SIG-M5 (cell line): ENCODE results near the gene RBP5.

Experiments used
- DNase-seq: peaks from one replicate; lab custom pipeline; 2025; lab: John Stamatoyannopoulos, UW

RBP5 gene

GRCh38 chr12:7145671-7146070 is 17.0 kb upstream of the RBP5 start:
- DNase-seq = no peak

DNA sequence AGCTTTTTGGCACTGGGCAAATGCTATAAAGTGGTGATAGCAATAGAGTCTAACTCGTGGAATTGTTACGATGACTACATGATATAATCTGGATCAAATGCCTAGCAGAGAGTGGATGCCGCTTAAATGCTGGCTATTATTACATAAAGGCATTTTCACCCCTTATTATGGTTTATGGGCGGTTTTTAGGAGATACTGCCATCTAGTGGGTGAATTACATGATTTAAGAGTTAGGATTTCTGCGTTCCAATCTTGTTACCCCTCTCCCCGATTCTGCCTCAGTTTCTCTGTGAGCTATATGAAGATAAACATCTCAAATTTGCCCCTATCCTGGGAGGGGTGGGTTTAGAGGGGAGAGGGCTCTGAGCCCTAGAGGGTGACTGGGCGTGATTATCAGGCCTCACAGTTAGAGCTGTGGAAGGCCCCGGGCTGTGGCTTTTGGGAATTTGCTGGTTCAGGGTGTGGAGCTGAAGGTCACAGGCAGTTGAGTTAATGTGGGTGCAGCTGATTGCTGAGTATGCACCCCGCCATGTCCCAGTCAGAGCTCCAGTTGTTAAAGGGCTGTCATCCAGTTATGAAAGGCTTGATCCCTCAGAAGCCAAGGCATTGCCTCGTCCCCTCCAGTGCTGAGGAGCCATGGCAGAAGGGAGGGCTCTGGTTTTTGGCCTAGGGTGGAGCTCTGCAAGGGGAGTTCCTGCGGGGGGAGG is 15.9 kb upstream of the RBP5 start:
- no peak for DNase-seq

- DNase-seq = no peak
Measured at GRCh38 chr12:7143564-7143963, 14.9 kb upstream of the RBP5 start.

DNA sequence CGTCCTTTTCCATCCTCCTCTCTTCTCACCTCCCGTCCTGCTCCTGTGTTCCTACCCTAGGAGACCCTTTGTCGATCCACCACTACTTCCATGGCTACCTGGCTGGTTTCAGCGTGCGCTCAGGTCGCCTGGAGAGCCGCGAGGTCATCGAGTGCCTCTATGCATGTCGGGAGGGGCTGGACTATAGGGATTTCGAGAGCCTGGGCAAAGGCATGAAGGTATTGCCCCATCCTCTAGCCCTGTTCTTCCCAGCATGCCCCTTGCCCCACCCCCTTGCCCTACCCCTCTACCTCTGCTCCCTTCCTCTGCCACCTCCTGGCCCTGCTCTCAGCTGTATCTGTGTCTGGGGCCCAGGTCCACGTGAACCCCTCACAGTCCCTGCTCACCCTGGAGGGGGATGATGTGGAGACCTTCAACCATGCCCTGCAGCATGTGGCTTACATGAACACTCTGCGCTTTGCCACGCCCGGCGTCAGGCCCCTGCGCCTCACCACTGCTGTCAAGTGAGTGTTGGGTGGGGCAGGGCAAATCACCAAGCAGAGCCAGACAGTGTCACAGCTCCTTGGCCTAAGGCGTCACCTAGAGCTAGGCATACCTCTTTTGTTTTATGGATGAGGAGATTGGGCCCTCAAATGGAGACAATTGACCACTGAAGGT is 14.2 kb upstream of the RBP5 start:
- no peak for DNase-seq

GRCh38 chr12:7142056-7142644 is 13.5 kb upstream of the RBP5 start:
- DNase-seq = no peak

- DNase-seq = no peak
Measured at GRCh38 chr12:7141351-7142005, 12.8 kb upstream of the RBP5 start.

DNA sequence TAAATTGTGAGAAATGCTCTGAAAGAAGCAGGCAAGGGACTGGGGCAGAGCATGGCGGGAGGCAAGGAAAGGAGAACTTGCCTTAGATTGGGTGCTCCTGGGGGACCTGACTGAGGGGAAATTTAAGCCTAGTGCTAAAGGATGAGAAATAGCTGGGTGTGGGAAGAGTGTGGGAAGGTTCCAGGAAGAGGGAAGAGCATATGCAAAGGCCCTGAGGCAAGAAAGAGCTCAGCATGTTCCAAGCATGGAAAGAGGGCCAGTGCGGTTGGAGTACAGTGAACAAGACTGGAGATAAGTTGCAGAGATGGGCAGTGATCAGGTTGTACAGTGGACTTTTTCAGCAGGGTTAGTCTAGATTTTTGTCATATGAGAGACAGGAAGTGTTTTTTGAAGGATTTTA is 10.5 kb upstream of the RBP5 start:
- no peak for DNase-seq

DNA sequence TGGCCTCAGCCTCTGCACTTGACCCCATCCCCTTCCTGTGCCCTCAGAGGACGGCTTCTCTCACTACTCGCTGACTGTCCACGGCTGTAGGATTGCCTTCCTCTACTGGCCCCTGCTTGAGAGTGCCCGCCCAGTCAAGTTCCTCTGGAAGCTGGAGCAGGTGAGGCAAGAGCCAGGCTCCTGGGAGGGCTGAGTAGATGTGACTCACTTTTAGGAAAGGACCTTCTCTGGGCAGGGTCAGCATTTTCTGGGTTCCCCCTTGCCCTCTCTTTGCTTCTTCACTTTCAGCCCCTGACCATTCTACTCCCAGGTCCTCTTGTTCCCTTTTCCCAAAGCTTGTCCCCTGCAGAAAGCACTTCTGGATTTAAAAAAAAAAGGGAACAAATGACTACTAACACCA is 9.2 kb upstream of the RBP5 start:
- no peak for DNase-seq

DNA sequence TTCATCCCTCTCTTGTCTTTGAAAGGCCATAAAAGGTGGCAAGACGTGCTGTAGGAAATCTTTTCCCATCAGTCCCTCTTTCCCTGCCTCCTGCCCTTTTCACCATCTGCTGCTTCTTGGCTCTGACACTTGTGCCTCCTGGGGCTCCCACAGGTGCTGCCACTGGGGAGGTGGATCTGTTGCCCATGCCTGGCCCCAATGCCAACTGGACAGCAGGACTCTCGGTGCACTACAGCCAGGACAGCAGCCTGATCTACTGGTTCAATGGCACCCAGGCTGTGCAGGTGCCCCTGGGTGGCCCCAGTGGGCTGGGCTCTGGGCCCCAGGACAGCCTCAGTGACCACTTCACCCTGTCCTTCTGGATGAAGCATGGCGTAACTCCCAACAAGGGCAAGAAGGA is 8.0 kb upstream of the RBP5 start:
- DNase-seq = no peak

GRCh38 chr12:7136071-7136470 is 7.4 kb upstream of the RBP5 start:
- DNase-seq = no peak

GRCh38 chr12:7134396-7135166 is 5.9 kb upstream of the RBP5 start:
- DNase-seq = no peak

DNA sequence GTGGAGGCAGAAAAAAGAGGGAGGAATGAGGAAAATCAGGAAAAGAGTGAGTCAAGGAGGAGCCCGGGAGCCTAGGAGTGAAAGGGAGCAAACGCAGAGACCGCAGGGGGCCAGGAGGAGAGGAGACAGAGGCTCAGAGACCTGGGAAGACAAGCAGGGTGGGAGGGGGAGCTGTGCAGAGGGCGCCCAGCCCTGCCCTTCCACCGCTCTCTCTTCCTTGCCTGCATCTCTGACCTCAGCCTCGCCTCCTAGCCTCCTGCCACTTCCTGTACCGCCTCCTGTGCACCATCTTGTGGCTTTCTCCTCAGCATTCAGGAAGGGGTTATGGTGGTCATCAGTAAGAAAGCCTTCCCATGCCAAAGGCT is 2.8 kb upstream of the RBP5 start:
- DNase-seq = no peak

DNA sequence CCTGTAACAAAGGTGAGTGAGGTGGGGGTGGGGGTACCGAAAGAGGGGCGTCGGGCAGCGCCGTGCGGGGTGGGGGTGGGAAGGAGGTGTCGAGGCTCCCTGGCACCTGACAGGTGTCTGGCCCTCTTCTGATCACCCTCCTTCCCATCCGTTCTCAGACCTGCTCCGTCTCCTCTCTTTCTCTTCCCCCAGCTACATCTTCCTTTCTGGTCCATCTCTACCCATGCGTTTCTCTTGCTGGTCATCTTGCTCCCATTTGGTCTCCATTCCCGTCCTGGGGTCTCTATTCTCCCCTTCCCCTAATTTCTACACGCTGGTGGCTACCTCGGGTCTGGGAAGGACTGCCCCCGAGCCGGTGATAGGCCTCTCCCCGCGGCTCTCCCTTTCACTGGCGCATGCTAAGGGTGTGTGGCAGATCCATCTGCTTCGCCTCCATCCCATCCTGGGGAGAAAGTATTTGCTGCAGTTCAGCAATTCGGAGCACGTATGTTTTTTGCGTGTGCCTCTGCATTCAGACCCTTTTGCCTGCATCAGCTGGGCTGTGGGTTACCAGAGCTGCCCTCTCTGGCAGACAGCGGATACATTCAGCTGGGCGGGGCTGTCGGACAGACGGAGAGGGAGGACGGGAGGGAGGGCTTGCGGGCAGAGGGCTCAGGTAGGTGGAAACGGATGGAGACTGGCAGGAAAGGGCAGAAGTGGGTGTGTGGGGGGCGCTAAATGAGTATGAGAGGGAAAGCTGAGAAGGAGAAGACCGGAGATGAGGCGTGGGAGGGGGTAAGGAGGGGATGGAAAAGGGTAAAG is 2.2 kb upstream of the RBP5 start:
- DNase-seq = no peak

DNA sequence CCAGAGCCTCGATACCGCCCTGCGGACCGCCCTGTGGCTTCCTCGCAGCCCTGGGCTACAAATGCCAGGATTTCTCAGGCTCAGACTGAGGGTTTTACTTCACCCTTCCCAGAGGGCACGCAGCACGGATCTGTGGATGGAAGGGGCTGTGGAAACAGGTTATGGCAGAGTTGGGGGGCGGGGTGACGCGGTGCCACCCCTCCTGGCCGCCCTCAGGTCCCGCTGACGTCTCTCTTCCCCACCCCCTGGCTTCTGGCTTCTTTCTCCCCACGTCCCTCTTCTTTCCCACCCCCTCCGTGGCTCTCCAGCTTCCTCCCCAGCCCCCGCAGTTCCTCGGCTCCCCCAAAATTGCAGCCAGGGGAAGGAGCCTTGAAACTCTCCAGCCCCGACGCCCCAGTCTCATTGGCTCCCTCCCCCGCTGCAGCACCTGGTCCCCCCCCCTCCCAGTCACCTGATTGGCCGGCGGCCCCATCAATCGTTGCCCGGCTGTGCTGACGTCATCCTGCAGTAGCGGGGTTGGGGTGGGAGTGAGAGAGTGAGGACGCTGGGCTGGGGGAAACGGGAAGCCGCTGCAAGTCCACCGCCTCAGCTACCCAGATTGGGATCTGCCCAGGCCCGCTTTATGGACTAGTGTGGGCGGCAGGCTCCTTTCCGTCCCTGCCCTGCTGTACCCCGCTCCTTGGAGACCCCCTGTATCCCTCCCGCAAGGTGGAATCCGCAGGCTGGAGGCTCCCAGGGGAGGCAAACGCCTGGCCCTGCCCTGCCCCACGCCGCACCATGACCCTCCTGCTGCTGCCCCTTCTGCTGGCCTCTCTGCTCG is 1.4 kb upstream of the RBP5 start, which contains the start of gene CLSTN3:
TSS of gene CLSTN3 (plus strand) at position 500 of the 820 bp plus-strand sequence. CDS start at position 778, 278 bp downstream.
- no peak for DNase-seq

GRCh38 chr12:7129287-7129871 is 690 bp upstream of the RBP5 start:
- no peak for DNase-seq

DNA sequence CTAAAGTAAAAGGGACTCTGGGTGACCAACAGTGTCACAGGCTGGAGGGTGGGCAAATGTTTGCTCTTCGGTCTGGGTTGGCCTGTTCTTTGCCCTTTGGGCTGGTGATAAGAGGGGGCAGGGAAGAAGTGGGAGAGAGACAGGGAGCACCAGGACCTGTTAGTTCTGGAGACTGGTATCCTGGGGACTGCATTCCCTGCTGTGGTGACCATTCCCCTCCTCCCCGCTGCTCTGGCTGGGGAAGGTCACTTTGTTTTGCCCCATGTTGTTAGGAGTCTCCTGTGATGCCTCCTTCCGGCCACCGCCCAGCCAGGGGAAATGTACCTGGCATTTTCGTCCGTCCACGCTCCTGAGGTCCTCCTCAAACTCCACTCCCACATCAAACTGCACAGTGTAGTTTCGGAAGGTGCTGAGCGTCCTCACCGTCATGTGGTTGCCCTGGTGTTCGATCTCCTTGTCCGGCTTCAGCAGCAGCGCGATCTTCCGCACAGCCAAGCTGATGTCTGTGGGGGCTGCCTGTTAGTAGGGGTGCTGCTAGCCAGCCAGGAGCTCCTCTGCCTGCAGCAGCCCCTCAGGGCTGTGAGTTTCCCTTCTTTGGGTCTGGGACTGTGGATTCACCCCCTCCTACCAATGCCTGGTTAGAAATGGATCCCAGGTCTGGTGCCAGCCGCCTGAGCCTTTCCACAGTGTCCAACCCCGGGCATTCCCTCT is 618 bp downstream of the RBP5 start:
- DNase-seq = no peak

GRCh38 chr12:7125632-7126227 is 3.0 kb downstream of the RBP5 start:
- DNase-seq = no peak

- DNase-seq = no peak
Measured at GRCh38 chr12:7123806-7124522, 4.7 kb downstream of the RBP5 start.
